H9 (cell line): ENCODE measurements around the gene TMEM220. TPM values are rescaled to one million over a fixed set of nuclear protein-coding genes. Genes with fewer than 3 reads are reported as not detected.

Experiments used
- DNase-seq: peaks from one replicate; pipeline ENCODE4 v3.0.0-alpha.2; 2017
- H2AFZ ChIP-seq: one replicate; pipeline ENCODE4 v1.6.1; 2013; ENCODE audit warnings: mild to moderate bottlenecking, low read length, control low read depth, moderate library complexity
- H2AK5ac ChIP-seq: 2 replicates; pipeline ENCODE4 v1.6.1; 2013; ENCODE audit warnings: low read length, control low read depth, mixed read lengths; ENCODE audit not compliant: insufficient read length
- H2BK120ac ChIP-seq: one replicate; pipeline ENCODE4 v1.6.1; 2013; ENCODE audit warnings: low read depth, mild to moderate bottlenecking, low read length, control low read depth, inconsistent platforms; ENCODE audit not compliant: poor library complexity, severe bottlenecking
- H2BK12ac ChIP-seq: 2 replicates; pipeline ENCODE4 v1.6.1; 2013; ENCODE audit warnings: low read length, control low read depth, mixed read lengths, low read depth; ENCODE audit not compliant: insufficient read length
- H2BK15ac ChIP-seq: 2 replicates; pipeline ENCODE4 v1.6.1; 2013; ENCODE audit warnings: low read depth, low read length, control low read depth
- H2BK20ac ChIP-seq: one replicate; pipeline ENCODE4 v1.6.1; 2013; ENCODE audit warnings: low read depth, mild to moderate bottlenecking, low read length, control low read depth, inconsistent platforms; ENCODE audit not compliant: poor library complexity, severe bottlenecking
- H2BK5ac ChIP-seq: 2 replicates; pipeline ENCODE4 v1.6.1; 2013; ENCODE audit warnings: low read length, control low read depth, mixed read lengths; ENCODE audit not compliant: insufficient read length
- H3K14ac ChIP-seq: 2 replicates; pipeline ENCODE4 v1.6.1; 2013; ENCODE audit warnings: low read length, control low read depth; ENCODE audit not compliant: insufficient read depth
- H3K18ac ChIP-seq: 2 replicates; pipeline ENCODE4 v1.6.1; 2013; ENCODE audit warnings: low read depth, mild to moderate bottlenecking, mixed read lengths, low read length, control low read depth; ENCODE audit not compliant: insufficient read length
- H3K23ac ChIP-seq: 2 replicates; pipeline ENCODE4 v1.6.1; 2013; ENCODE audit warnings: low read length, control low read depth, mixed read lengths, low read depth; ENCODE audit not compliant: insufficient read length
- H3K23me2 ChIP-seq: 2 replicates; pipeline ENCODE4 v1.6.1; 2013; ENCODE audit warnings: low read depth, mild to moderate bottlenecking, mixed read lengths, low read length, control low read depth; ENCODE audit not compliant: insufficient read length, poor library complexity, severe bottlenecking
- H3K27ac ChIP-seq: 2 replicates; pipeline ENCODE4 v1.5.1; 2013; ENCODE audit warnings: low read length, control low read depth, mixed read lengths, low read depth; ENCODE audit not compliant: insufficient read length
- H3K27me3 ChIP-seq: 2 replicates; pipeline ENCODE4 v1.6.1; 2013; ENCODE audit warnings: low read length, control low read depth, inconsistent platforms; ENCODE audit not compliant: insufficient read depth
- H3K4ac ChIP-seq: 2 replicates; pipeline ENCODE4 v1.6.1; 2013; ENCODE audit warnings: low read depth, mild to moderate bottlenecking, control low read depth, inconsistent platforms, low read length, moderate library complexity
- H3K4me1 ChIP-seq: 2 replicates; pipeline ENCODE4 v1.6.1; 2013; ENCODE audit warnings: low read length, control low read depth, inconsistent platforms; ENCODE audit not compliant: insufficient read depth
- H3K4me2 ChIP-seq: 2 replicates; pipeline ENCODE4 v1.6.1; 2013; ENCODE audit warnings: low read length, control low read depth, mixed read lengths; ENCODE audit not compliant: insufficient read length, insufficient read depth
- H3K56ac ChIP-seq: 2 replicates; pipeline ENCODE4 v1.6.1; 2013; ENCODE audit warnings: low read depth, mild to moderate bottlenecking, mixed read lengths, low read length, control low read depth; ENCODE audit not compliant: insufficient read length
- H3K79me1 ChIP-seq: 2 replicates; pipeline ENCODE4 v1.6.1; 2013; ENCODE audit warnings: low read depth, mild to moderate bottlenecking, moderate library complexity, low read length, control low read depth, inconsistent platforms; ENCODE audit not compliant: insufficient read depth, poor library complexity, severe bottlenecking
- H3K79me2 ChIP-seq: 2 replicates; pipeline ENCODE4 v1.6.1; 2013; ENCODE audit warnings: low read length, control low read depth, inconsistent platforms; ENCODE audit not compliant: insufficient read depth
- H3K9ac ChIP-seq: 2 replicates; pipeline ENCODE4 v1.6.1; 2013; ENCODE audit warnings: low read length, control low read depth, mixed read lengths; ENCODE audit not compliant: insufficient read length; ENCODE audit errors: extremely low read depth
- H3K9me3 ChIP-seq: one replicate; pipeline ENCODE4 v1.6.1; 2013; ENCODE audit warnings: low read depth, low read length, inconsistent platforms; ENCODE audit not compliant: control insufficient read depth
- H3T11ph ChIP-seq: one replicate; pipeline ENCODE4 v1.6.1; 2013; ENCODE audit warnings: mild to moderate bottlenecking, low read length, control low read depth, inconsistent platforms
- H4K20me1 ChIP-seq: one replicate; pipeline ENCODE4 v1.6.1; 2013; ENCODE audit not compliant: control insufficient read depth, insufficient read length, insufficient read depth
- H4K5ac ChIP-seq: 2 replicates; pipeline ENCODE4 v1.6.1; 2013; ENCODE audit warnings: low read depth, mild to moderate bottlenecking, mixed read lengths, low read length, control low read depth; ENCODE audit not compliant: insufficient read length
- H4K8ac ChIP-seq: replicated peaks from 2 replicates; pipeline ENCODE4 v1.6.1; 2013; ENCODE audit warnings: low read length, control low read depth, mixed read lengths, low read depth; ENCODE audit not compliant: insufficient read length
- H4K91ac ChIP-seq: 2 replicates; pipeline ENCODE4 v1.6.1; 2013; ENCODE audit warnings: low read depth, mild to moderate bottlenecking, moderate library complexity, mixed read lengths, low read length, control low read depth; ENCODE audit not compliant: insufficient read length
- H3K27ac Mint-ChIP-seq, 3 experiments: 2 replicates in 2 of 3; 3 replicates in 1 of 3; pipeline ENCODE4 v1.8.0; 2020 to 2021; ENCODE audit warnings: mixed read lengths in 3 of 3, mild to moderate bottlenecking in 1 of 3, moderate library complexity in 1 of 3
- H3K27me3 Mint-ChIP-seq: 2 replicates; pipeline ENCODE4 v1.8.0; 2021; ENCODE audit warnings: low read depth, mild to moderate bottlenecking, moderate library complexity, mixed read lengths
- H3K36me3 Mint-ChIP-seq, 3 experiments: 2 replicates in 2 of 3; 3 replicates in 1 of 3; pipeline ENCODE4 v1.8.0; 2020 to 2021; ENCODE audit warnings: low read depth in 3 of 3, mixed read lengths in 3 of 3; ENCODE audit not compliant: insufficient read depth in 1 of 3
- H3K4me1 Mint-ChIP-seq, 2 experiments: 2 replicates each; pipeline ENCODE4 v1.8.0; 2020; ENCODE audit warnings: mixed read lengths in 2 of 2
- H3K4me3 Mint-ChIP-seq, 2 experiments: 2 replicates in 1 of 2; 3 replicates in 1 of 2; pipeline ENCODE4 v1.8.0; 2020 to 2021; ENCODE audit warnings: mild to moderate bottlenecking in 2 of 2, mixed read lengths in 2 of 2, moderate library complexity in 1 of 2
- H3K9me3 Mint-ChIP-seq, 2 experiments: 2 replicates in 1 of 2; 3 replicates in 1 of 2; pipeline ENCODE4 v1.8.0; 2020; ENCODE audit warnings: mild to moderate bottlenecking in 2 of 2, mixed read lengths in 2 of 2, moderate library complexity in 1 of 2
- CTCF ChIP-seq: fragments of 200-600 bp; sonication (generic); conservative IDR thresholded peaks from 3 replicates; pipeline ENCODE4 v1.8.0; 2021; ENCODE audit warnings: antibody characterized with exemption, mild to moderate bottlenecking
- WGBS: extraction: QIAGEN DNeasy Blood & Tissue Kit; methylation state at CpG from one replicate; pipeline ENCODE4 v1.1.7; 2013; ENCODE audit warnings: missing lambda C conversion rate, low lambda C conversion rate, mixed read lengths; ENCODE audit not compliant: insufficient read length; ENCODE audit errors: extremely low coverage; 5-methylcytosine and 5-hydroxymethylcytosine counted together
- total RNA-seq: library from RNA; stranded (reverse); gene quantifications from 2 replicates; pipeline ENCODE4 v1.2.1, GENCODE V29; 2021

Gene TMEM220
- total RNA-seq, 1 experiment from 2014 or later = 6.1 TPM

GRCh38 chr17:10755592-10756127, 25.8 kb upstream of the TMEM220 start:
- H2BK5ac ChIP-seq = no peak overlapping the region
- no peak overlapping the region for H4K8ac ChIP-seq
- H3K79me2 ChIP-seq = no peaks in the 10 kb centered on the region
- no peak overlapping the region for H2AK5ac ChIP-seq
- no CpG with 5 or more reads among the region's 3 CpGs for WGBS
- Mint-ChIP-seq H3K27me3 (no peaks in the 10 kb centered on the region), H3K36me3 (no peaks in the 10 kb centered on the region), H3K9me3 (no peaks in the 10 kb centered on the region; a peak in 1 of 5 replicates), H3K27ac (peak overlapping the region; percentile 93 to 99 (median 93)), H3K4me3 (peak overlapping the region; percentile 70 to 81), H3K4me1 (peaks cover 39% of the 10 kb centered on the region in 2 experiments)
- no peak overlapping the region for H3K18ac ChIP-seq
- no peak for DNase-seq
- no peak for TF ChIP-seq CTCF
- no peak overlapping the region for H3K9ac ChIP-seq
- H2BK120ac ChIP-seq = no peak overlapping the region
- no peaks in the 10 kb centered on the region for H3K79me1 ChIP-seq
- no peak overlapping the region for H4K5ac ChIP-seq
- no peak overlapping the region for H2BK20ac ChIP-seq
- H2AFZ ChIP-seq = no peak overlapping the region
- H3K56ac ChIP-seq = no peak overlapping the region
- peak overlapping the region; percentile 49 for H3K4me2 ChIP-seq
- H2BK15ac ChIP-seq = no peak overlapping the region
- no peaks in the 10 kb centered on the region for H4K20me1 ChIP-seq
- H3K27ac ChIP-seq = no peak overlapping the region
- H3K14ac ChIP-seq = no peak overlapping the region; the same call in 1 of the 2 replicates
- H3K9me3 ChIP-seq = no peaks in the 10 kb centered on the region
- no peak overlapping the region for H3K23ac ChIP-seq
- H3K4me1 ChIP-seq = peaks cover 14% of the 10 kb centered on the region; the same call in 1 of the 2 replicates
- H3K27me3 ChIP-seq = no peaks in the 10 kb centered on the region
- H3T11ph ChIP-seq = no peak overlapping the region
- H3K23me2 ChIP-seq = peaks cover 6% of the 10 kb centered on the region
- H4K91ac ChIP-seq = no peak overlapping the region
- H3K4ac ChIP-seq = no peak overlapping the region
- H2BK12ac ChIP-seq = no peak overlapping the region
